AG04449 (cell line): ENCODE results near the gene DACH1.

ENCODE experiments used
- CTCF ChIA-PET: fragments of 350-600 bp; formaldehyde crosslinking; extraction: SDS; loops from one replicate; lab custom pipeline; 2021; ENCODE audit warnings: antibody characterized with exemption; lab: Yijun Ruan, JAX
- POLR2A ChIA-PET: fragments of 400-600, 350-600 bp; formaldehyde crosslinking; extraction: SDS; loops from one replicate; lab custom pipeline; 2020; ENCODE audit warnings: antibody characterized with exemption, inconsistent platforms; lab: Yijun Ruan, JAX
- DNase-seq: peaks from one replicate; pipeline ENCODE4 v3.0.0-alpha.2; 2010; ENCODE audit warnings: low read depth, low spot score
- H3K4me3 ChIP-seq: 2 replicates; pipeline ENCODE4 v1.5.1; 2011; ENCODE audit warnings: low read depth, mild to moderate bottlenecking, control low read depth, low read length
- TF ChIP-seq, protein P1 (sequence below): IDR thresholded peaks from one replicate; pipeline ENCODE4 v1.5.1; 2011; ENCODE audit warnings: mild to moderate bottlenecking, moderate library complexity, low read length, control low read depth, inconsistent platforms; ENCODE audit not compliant: insufficient read depth; ENCODE audit errors: missing control alignments

DACH1 gene

GRCh38 chr13:71831716-71832115 is 35.3 kb downstream of the DACH1 start:
- no peak overlapping the region for H3K4me3 ChIP-seq
- ChIA-PET CTCF (no interaction called here), POLR2A (no interaction called here)
- DNase-seq = no peak
- TF ChIP-seq, protein P1, sequence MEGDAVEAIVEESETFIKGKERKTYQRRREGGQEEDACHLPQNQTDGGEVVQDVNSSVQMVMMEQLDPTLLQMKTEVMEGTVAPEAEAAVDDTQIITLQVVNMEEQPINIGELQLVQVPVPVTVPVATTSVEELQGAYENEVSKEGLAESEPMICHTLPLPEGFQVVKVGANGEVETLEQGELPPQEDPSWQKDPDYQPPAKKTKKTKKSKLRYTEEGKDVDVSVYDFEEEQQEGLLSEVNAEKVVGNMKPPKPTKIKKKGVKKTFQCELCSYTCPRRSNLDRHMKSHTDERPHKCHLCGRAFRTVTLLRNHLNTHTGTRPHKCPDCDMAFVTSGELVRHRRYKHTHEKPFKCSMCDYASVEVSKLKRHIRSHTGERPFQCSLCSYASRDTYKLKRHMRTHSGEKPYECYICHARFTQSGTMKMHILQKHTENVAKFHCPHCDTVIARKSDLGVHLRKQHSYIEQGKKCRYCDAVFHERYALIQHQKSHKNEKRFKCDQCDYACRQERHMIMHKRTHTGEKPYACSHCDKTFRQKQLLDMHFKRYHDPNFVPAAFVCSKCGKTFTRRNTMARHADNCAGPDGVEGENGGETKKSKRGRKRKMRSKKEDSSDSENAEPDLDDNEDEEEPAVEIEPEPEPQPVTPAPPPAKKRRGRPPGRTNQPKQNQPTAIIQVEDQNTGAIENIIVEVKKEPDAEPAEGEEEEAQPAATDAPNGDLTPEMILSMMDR = no peak

- POLR2A ChIA-PET = no interaction called here
- DNase-seq = no peak
- TF ChIP-seq, protein P1 = no peak
- CTCF ChIA-PET = no interaction called here
- no peak overlapping the region for H3K4me3 ChIP-seq
These were observed 36.3 kb downstream of the DACH1 start for GRCh38 chr13:71830736-71831135.

DNA sequence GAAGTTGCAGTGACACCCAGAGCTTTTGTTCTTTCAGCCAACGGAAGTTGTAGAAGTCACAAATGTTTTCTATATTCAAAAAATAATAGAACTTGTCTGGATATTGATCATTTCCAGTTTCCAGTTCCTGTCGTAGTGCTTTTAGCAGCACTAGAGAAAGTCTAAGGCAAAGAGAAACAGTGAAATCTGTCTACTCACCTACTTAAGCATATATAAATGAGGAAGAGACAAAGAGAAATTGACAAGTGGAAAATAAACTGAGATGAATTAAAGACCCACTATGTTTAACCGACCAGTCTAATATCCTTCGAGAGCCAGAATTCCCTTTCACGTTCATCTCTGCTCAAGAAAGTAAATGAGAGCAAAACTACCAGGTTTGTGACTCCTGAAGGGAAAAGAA is 36.7 kb downstream of the DACH1 start:
- ChIA-PET POLR2A (no interaction called here), CTCF (no interaction called here)
- no peak overlapping the region for H3K4me3 ChIP-seq
- TF ChIP-seq, protein P1 = no peak
- no peak for DNase-seq

GRCh38 chr13:71829547-71829946 is 37.5 kb downstream of the DACH1 start:
- ChIA-PET CTCF (no interaction called here), POLR2A (no interaction called here)
- H3K4me3 ChIP-seq = no peak overlapping the region
- no peak for DNase-seq
- TF ChIP-seq, protein P1 = no peak

GRCh38 chr13:71828564-71828963 is 38.4 kb downstream of the DACH1 start:
- TF ChIP-seq, protein P1 = no peak
- H3K4me3 ChIP-seq = no peak overlapping the region
- ChIA-PET CTCF (no interaction called here), POLR2A (no interaction called here)
- DNase-seq = no peak

DNA sequence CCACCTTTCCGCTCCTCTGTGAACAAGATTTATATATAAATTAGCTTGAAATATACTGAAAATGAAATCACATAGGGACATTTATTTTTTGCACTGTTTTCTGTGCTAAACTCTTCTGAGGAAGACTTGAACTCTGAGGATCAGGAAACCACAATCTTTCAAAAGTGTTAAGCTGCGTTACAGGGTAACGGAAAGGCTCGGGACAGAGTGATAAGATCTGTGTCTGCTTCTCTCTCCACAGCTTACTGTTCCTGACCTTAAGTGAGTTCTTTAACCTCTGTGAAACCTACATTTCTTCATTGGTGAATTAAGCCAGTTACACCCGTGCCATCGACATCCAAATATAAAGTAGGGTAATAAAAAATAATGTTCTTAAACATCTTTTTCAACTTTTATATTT is 38.9 kb downstream of the DACH1 start:
- ChIA-PET POLR2A (no interaction called here), CTCF (no interaction called here)
- TF ChIP-seq, protein P1 = no peak
- no peak for DNase-seq
- H3K4me3 ChIP-seq = no peak overlapping the region

- no peak for DNase-seq
- POLR2A ChIA-PET = no interaction called here
- no peak overlapping the region for H3K4me3 ChIP-seq
- CTCF ChIA-PET = no interaction called here
- TF ChIP-seq, protein P1 = no peak
These were observed 39.8 kb downstream of the DACH1 start for GRCh38 chr13:71827241-71827640.
